ENCODE results near the gene OPN1SW.

The OPN1SW gene

DNA sequence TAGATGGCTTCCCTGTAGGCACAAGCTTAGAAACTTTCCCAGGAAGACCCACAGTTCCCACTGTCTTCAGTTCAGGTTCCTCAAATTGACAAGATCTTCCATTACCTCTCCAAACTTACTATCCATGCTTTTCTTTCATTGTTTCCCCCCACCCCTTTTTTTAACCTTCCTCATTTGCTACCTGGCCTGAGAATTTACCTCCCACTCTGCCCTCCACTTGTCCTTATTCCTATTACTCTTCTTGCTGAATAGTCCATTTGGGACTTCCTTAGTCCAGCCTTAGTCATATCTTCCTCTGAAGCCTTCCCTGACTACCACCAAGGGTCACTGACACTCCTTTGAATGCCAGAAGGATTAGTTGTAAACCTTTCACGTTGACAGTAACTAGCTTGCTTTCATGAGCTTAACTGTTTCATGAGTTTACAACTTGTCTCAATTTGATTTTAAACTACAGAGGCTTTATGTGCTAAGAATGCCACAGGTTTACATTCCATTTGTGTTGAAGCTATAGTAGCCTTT lies 37.7 kb downstream of the OPN1SW start:
- Histone ChIP-seq H3K27me3 (ENCODE audit: insufficient read depth, low read length, poor library complexity, severe bottlenecking) (no peaks in the 10 kb centered on the region), H3K4me3 (ENCODE audit: low read length, poor library complexity, severe bottlenecking) (no peak overlapping the region), H3K36me3 (ENCODE audit: insufficient read depth, low read length) (no peaks in the 10 kb centered on the region), H2AFZ (ENCODE audit: low read length) (no peak overlapping the region), H3K9me2 (replicated peaks; ENCODE audit: low read depth, low read length) (no peaks in the 10 kb centered on the region), H4K20me1 (ENCODE audit: insufficient read depth, low read length, poor library complexity, severe bottlenecking) (peaks cover 34% of the 10 kb centered on the region), H3K9me3 (ENCODE audit: insufficient read depth, low read depth, low read length) (no peaks in the 10 kb centered on the region), H3K9ac (ENCODE audit: low read depth, low read length, poor library complexity, severe bottlenecking) (peak overlapping the region; percentile 81), H3K4me2 (ENCODE audit: low read depth, low read length, poor library complexity, severe bottlenecking) (peak overlapping the region; percentile 90), H3K79me2 (ENCODE audit: insufficient read depth, low read length) (peaks cover 37% of the 10 kb centered on the region), H3K4me1 (ENCODE audit: insufficient read depth, low read length, poor library complexity, severe bottlenecking) (peaks cover 49% of the 10 kb centered on the region), H3F3A (ENCODE audit: low read depth) (no peaks in the 10 kb centered on the region)
- no peak for TF ChIP-seq EZH2phosphoT487 (IDR thresholded peaks at IDR 0.05; ENCODE audit: borderline replicate concordance)
- TF ChIP-seq, protein P1, sequence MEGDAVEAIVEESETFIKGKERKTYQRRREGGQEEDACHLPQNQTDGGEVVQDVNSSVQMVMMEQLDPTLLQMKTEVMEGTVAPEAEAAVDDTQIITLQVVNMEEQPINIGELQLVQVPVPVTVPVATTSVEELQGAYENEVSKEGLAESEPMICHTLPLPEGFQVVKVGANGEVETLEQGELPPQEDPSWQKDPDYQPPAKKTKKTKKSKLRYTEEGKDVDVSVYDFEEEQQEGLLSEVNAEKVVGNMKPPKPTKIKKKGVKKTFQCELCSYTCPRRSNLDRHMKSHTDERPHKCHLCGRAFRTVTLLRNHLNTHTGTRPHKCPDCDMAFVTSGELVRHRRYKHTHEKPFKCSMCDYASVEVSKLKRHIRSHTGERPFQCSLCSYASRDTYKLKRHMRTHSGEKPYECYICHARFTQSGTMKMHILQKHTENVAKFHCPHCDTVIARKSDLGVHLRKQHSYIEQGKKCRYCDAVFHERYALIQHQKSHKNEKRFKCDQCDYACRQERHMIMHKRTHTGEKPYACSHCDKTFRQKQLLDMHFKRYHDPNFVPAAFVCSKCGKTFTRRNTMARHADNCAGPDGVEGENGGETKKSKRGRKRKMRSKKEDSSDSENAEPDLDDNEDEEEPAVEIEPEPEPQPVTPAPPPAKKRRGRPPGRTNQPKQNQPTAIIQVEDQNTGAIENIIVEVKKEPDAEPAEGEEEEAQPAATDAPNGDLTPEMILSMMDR (conservative IDR thresholded peaks at IDR 0.05; ENCODE audit: low read length) = no peak

DNA sequence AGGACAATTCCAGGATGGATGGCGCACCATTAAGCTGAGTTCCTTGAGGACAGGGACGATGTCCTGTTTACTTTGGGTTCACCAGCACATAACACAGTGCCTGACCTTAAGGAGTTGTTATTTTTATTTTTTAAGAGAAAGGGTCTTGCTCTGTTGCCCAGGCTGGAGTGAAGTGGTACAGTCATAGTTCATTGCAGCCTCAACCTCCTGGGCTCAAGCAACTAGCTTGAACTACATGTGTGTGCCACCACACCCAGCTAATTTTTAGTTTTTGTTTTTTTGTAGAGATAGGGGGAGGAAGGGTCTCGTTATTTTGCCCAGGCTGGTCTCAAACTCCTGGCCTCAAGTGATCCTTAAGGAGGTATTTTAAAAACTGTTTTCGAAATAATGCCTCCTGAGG lies 38.2 kb downstream of the OPN1SW start:
- Histone ChIP-seq H3K4me3 (ENCODE audit: low read length, poor library complexity, severe bottlenecking) (no peak overlapping the region), H3K9me3 (ENCODE audit: insufficient read depth, low read depth, low read length) (no peaks in the 10 kb centered on the region), H2AFZ (ENCODE audit: low read length) (no peak overlapping the region), H3K36me3 (ENCODE audit: insufficient read depth, low read length) (no peaks in the 10 kb centered on the region), H3F3A (ENCODE audit: low read depth) (no peaks in the 10 kb centered on the region), H3K79me2 (ENCODE audit: insufficient read depth, low read length) (peaks cover 32% of the 10 kb centered on the region), H3K27me3 (ENCODE audit: insufficient read depth, low read length, poor library complexity, severe bottlenecking) (no peaks in the 10 kb centered on the region), H3K4me2 (ENCODE audit: low read depth, low read length, poor library complexity, severe bottlenecking) (no peak overlapping the region), H3K9ac (ENCODE audit: low read depth, low read length, poor library complexity, severe bottlenecking) (no peak overlapping the region), H3K9me2 (replicated peaks; ENCODE audit: low read depth, low read length) (no peaks in the 10 kb centered on the region), H3K4me1 (ENCODE audit: insufficient read depth, low read length, poor library complexity, severe bottlenecking) (peaks cover 50% of the 10 kb centered on the region), H4K20me1 (ENCODE audit: insufficient read depth, low read length, poor library complexity, severe bottlenecking) (peaks cover 29% of the 10 kb centered on the region)
- TF ChIP-seq EZH2phosphoT487 (IDR thresholded peaks at IDR 0.05; ENCODE audit: borderline replicate concordance) = no peak
- TF ChIP-seq, protein P1 (conservative IDR thresholded peaks at IDR 0.05; ENCODE audit: low read length) = no peak

DNA sequence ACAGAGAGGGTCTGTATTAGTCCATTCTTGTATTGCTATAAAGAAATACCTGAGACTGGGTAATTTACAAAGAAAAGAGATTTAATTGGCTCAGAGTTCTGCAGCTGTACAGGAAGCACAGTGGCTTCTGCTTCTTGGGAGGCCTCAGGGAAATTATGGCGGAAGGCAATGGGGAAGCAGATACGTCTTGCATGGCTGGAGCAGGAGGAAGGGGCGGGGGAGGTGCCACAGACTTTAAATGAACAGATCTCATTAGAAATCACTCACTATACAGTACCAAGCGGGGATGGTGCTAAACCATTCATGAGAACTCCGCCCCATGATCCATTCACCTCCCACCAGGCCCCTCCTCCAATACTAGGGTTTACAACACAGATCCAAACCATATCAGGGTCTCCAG lies 40.2 kb downstream of the OPN1SW start:
- TF ChIP-seq, protein P1 (conservative IDR thresholded peaks at IDR 0.05; ENCODE audit: low read length) = no peak
- TF ChIP-seq EZH2phosphoT487 (IDR thresholded peaks at IDR 0.05; ENCODE audit: borderline replicate concordance) = no peak
- Histone ChIP-seq H3K36me3 (ENCODE audit: insufficient read depth, low read length) (no peaks in the 10 kb centered on the region), H3F3A (ENCODE audit: low read depth) (no peaks in the 10 kb centered on the region), H3K9me3 (ENCODE audit: insufficient read depth, low read depth, low read length) (no peaks in the 10 kb centered on the region), H3K4me1 (ENCODE audit: insufficient read depth, low read length, poor library complexity, severe bottlenecking) (peaks cover 32% of the 10 kb centered on the region), H3K27me3 (ENCODE audit: insufficient read depth, low read length, poor library complexity, severe bottlenecking) (no peaks in the 10 kb centered on the region), H3K4me3 (ENCODE audit: low read length, poor library complexity, severe bottlenecking) (no peak overlapping the region), H3K79me2 (ENCODE audit: insufficient read depth, low read length) (peaks cover 12% of the 10 kb centered on the region), H3K9ac (ENCODE audit: low read depth, low read length, poor library complexity, severe bottlenecking) (no peak overlapping the region), H3K4me2 (ENCODE audit: low read depth, low read length, poor library complexity, severe bottlenecking) (no peak overlapping the region), H2AFZ (ENCODE audit: low read length) (peak overlapping the region; percentile 6; the same call in 1 of the 2 replicates), H4K20me1 (ENCODE audit: insufficient read depth, low read length, poor library complexity, severe bottlenecking) (peaks cover 9% of the 10 kb centered on the region), H3K9me2 (replicated peaks; ENCODE audit: low read depth, low read length) (no peaks in the 10 kb centered on the region)
